Liver (tissue), 9 donors: ENCODE results near the gene GPD2. TPM values are rescaled to one million over a fixed set of nuclear protein-coding genes. Genes with fewer than 3 reads are reported as not detected.

Experiments used
- DNase-seq: peaks from one replicate; pipeline ENCODE4 v3.0.0-alpha.2; 2017; ENCODE audit warnings: low spot score
- H3K27ac ChIP-seq, 2 donors: one replicate each; pipeline ENCODE4 v1.7.0; 2013; ENCODE audit warnings: inconsistent platforms in 2 of 2, low read length in 2 of 2, control low read depth in 1 of 2, low read depth in 1 of 2, mild to moderate bottlenecking in 1 of 2
- H3K27me3 ChIP-seq, 4 donors: one replicate each; pipeline versions ENCODE4 v1.6.1 to v1.7.0; 2013; ENCODE audit warnings: low read length in 3 of 4, inconsistent platforms in 1 of 4, mild to moderate bottlenecking in 1 of 4, moderate library complexity in 1 of 4; ENCODE audit not compliant: control insufficient read depth in 4 of 4, insufficient read depth in 4 of 4
- H3K36me3 ChIP-seq, 4 donors: one replicate each; pipeline versions ENCODE4 v1.6.1 to v1.7.0; 2013; ENCODE audit warnings: low read length in 3 of 4, mild to moderate bottlenecking in 3 of 4, low read depth in 1 of 4, moderate library complexity in 1 of 4; ENCODE audit not compliant: control insufficient read depth in 4 of 4, insufficient read depth in 3 of 4
- H3K4me1 ChIP-seq, 4 donors: one replicate each; pipeline versions ENCODE4 v1.6.1 to v1.7.0; 2013; ENCODE audit warnings: low read length in 3 of 4, mild to moderate bottlenecking in 3 of 4, moderate library complexity in 1 of 4; ENCODE audit not compliant: control insufficient read depth in 4 of 4, insufficient read depth in 4 of 4
- H3K4me3 ChIP-seq, 3 donors: one replicate each; pipeline versions ENCODE4 v1.6.1 to v1.7.0; 2013; ENCODE audit warnings: low read length in 3 of 3, control low read depth in 1 of 3, low read depth in 1 of 3, mild to moderate bottlenecking in 1 of 3
- H3K9ac ChIP-seq, 2 donors: one replicate each; pipeline ENCODE4 v1.7.0; 2013; ENCODE audit warnings: low read length in 2 of 2, mild to moderate bottlenecking in 2 of 2, moderate library complexity in 2 of 2, control low read depth in 1 of 2, low read depth in 1 of 2
- H3K9me3 ChIP-seq, 4 donors: one replicate each; pipeline versions ENCODE4 v1.6.1 to v1.7.0; 2013; ENCODE audit warnings: low read length in 3 of 4; ENCODE audit not compliant: control insufficient read depth in 4 of 4
- CTCF ChIP-seq: fragments of 150-350 bp; IDR thresholded peaks from 2 replicates; pipeline ENCODE4 v1.5.1; 2017; ENCODE audit warnings: improper control_type of control experiment, low read depth, low read length; ENCODE audit not compliant: missing input control
- EGR1 ChIP-seq, 2 donors: IDR thresholded peaks; 2 replicates each; pipeline ENCODE4 v1.6.1; 2016 to 2018; ENCODE audit warnings: antibody characterized with exemption in 2 of 2, low read depth in 2 of 2
- FOXA1 ChIP-seq: IDR thresholded peaks from 2 replicates; pipeline ENCODE4 v1.6.1; 2016; ENCODE audit warnings: antibody characterized with exemption
- FOXA2 ChIP-seq: IDR thresholded peaks from 2 replicates; pipeline ENCODE4 v1.6.1; 2016; ENCODE audit warnings: antibody characterized with exemption
- GABPA ChIP-seq, 2 donors: IDR thresholded peaks in 1 of 2; conservative IDR thresholded peaks in 1 of 2; 2 replicates each; pipeline ENCODE4 v1.6.1; 2016; ENCODE audit warnings: antibody characterized with exemption in 2 of 2, mild to moderate bottlenecking in 1 of 2, moderate library complexity in 1 of 2
- HNF4A ChIP-seq, 2 donors: conservative IDR thresholded peaks; 2 replicates each; pipeline ENCODE4 v1.6.1; 2016; ENCODE audit warnings: antibody characterized with exemption in 2 of 2, mild to moderate bottlenecking in 2 of 2
- HNF4G ChIP-seq: IDR thresholded peaks from 2 replicates; pipeline ENCODE4 v1.6.1; 2016; ENCODE audit warnings: antibody characterized with exemption
- JUND ChIP-seq, 2 donors: IDR thresholded peaks; 2 replicates each; pipeline ENCODE4 v1.6.1; 2016; ENCODE audit warnings: antibody characterized with exemption in 2 of 2
- RAD21 ChIP-seq, 2 donors: IDR thresholded peaks; 2 replicates each; pipeline ENCODE4 v1.6.1; 2016; ENCODE audit warnings: antibody characterized with exemption in 2 of 2, mild to moderate bottlenecking in 2 of 2
- REST ChIP-seq: IDR thresholded peaks from 2 replicates; pipeline ENCODE4 v1.6.1; 2016; ENCODE audit warnings: antibody characterized with exemption, mild to moderate bottlenecking
- RXRA ChIP-seq, 2 donors: IDR thresholded peaks; 2 replicates each; pipeline ENCODE4 v1.6.1; 2017 to 2018; ENCODE audit warnings: antibody characterized with exemption in 2 of 2, mild to moderate bottlenecking in 1 of 2
- TAF1 ChIP-seq: conservative IDR thresholded peaks from 2 replicates; pipeline ENCODE4 v1.6.1; 2016; ENCODE audit warnings: antibody characterized with exemption, mild to moderate bottlenecking
- YY1 ChIP-seq: IDR thresholded peaks from 2 replicates; pipeline ENCODE4 v1.6.1; 2016; ENCODE audit warnings: antibody characterized with exemption, mild to moderate bottlenecking
- polyA plus RNA-seq, 2 donors: library from polyadenylated mRNA; stranded (reverse) in 1 of 2; unstranded in 1 of 2; fragments of 200-250 nt in 1 of 2; fragments of >200 nt in 1 of 2; fragmentation: Nextera tagmentation in 1 of 2; extraction: Ambion mirVana in 1 of 2; gene quantifications; one replicate each; pipeline versions ENCODE4 v1.2.1 to v1.2.3, GENCODE V29; 2013 to 2015
- total RNA-seq, 2 donors: library from RNA; depleted of rRNA; stranded (reverse); fragments of >200 nt; gene quantifications; one replicate each; pipeline ENCODE4 v1.2.3, GENCODE V29; 2014
- TF ChIP-seq, protein P1 (sequence below): IDR thresholded peaks from 2 replicates; pipeline ENCODE4 v1.6.1; 2016; ENCODE audit warnings: antibody characterized with exemption
- TF ChIP-seq, protein P2 (sequence below): IDR thresholded peaks from 2 replicates; pipeline ENCODE4 v1.6.1; 2016; ENCODE audit warnings: antibody characterized with exemption
- TF ChIP-seq, protein P3 (sequence below): IDR thresholded peaks from 2 replicates; pipeline ENCODE4 v1.6.1; 2016; ENCODE audit warnings: antibody characterized with exemption
- donor health status: healthy.
- donor health status: healthy.
- donor health status: healthy.
- donor health status: healthy.
- donor health status: healthy.

Gene GPD2
- total and polyA plus RNA-seq, 4 donors: 1.4 to 14.3 (median 6.1) TPM

- no peak for DNase-seq
- H3K27me3 ChIP-seq: no peaks in the 10 kb centered on the region
- no peak overlapping the region for H3K4me3 ChIP-seq
- no peaks in the 10 kb centered on the region for H3K9me3 ChIP-seq
- H3K4me1 ChIP-seq: no peaks in the 10 kb centered on the region
- no peak overlapping the region for H3K9ac ChIP-seq
- peaks cover 0 to 5% (median 2%) of the 10 kb centered on the region in 4 donors for H3K36me3 ChIP-seq
- no peak overlapping the region for H3K27ac ChIP-seq
- TF ChIP-seq, protein P1, sequence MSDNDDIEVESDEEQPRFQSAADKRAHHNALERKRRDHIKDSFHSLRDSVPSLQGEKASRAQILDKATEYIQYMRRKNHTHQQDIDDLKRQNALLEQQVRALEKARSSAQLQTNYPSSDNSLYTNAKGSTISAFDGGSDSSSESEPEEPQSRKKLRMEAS: no peak
- TF ChIP-seq, protein P2, sequence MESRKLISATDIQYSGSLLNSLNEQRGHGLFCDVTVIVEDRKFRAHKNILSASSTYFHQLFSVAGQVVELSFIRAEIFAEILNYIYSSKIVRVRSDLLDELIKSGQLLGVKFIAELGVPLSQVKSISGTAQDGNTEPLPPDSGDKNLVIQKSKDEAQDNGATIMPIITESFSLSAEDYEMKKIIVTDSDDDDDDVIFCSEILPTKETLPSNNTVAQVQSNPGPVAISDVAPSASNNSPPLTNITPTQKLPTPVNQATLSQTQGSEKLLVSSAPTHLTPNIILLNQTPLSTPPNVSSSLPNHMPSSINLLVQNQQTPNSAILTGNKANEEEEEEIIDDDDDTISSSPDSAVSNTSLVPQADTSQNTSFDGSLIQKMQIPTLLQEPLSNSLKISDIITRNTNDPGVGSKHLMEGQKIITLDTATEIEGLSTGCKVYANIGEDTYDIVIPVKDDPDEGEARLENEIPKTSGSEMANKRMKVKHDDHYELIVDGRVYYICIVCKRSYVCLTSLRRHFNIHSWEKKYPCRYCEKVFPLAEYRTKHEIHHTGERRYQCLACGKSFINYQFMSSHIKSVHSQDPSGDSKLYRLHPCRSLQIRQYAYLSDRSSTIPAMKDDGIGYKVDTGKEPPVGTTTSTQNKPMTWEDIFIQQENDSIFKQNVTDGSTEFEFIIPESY: no peak
- TF ChIP-seq YY1 (no peak), TAF1 (no peak), GABPA (IDR thresholded peaks at IDR 0.05 in 1 of 2, conservative IDR thresholded peaks at IDR 0.05 in 1 of 2) (no peak), RXRA (IDR thresholded peaks at IDR 0.05) (no peak), EGR1 (IDR thresholded peaks at IDR 0.05; ENCODE audit: low read depth in 2 of 2) (no peak), FOXA1 (no peak), RAD21 (IDR thresholded peaks at IDR 0.05) (no peak), JUND (IDR thresholded peaks at IDR 0.05) (no peak), CTCF (no peak), FOXA2 (no peak), REST (no peak), HNF4A (conservative IDR thresholded peaks at IDR 0.05) (no peak), HNF4G (no peak)
- TF ChIP-seq, protein P3, sequence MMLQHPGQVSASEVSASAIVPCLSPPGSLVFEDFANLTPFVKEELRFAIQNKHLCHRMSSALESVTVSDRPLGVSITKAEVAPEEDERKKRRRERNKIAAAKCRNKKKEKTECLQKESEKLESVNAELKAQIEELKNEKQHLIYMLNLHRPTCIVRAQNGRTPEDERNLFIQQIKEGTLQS: no peak
These were observed 117.7 kb downstream of the GPD2 start for GRCh38 chr2:156553714-156554442.
